ENCODE results near the gene ARRDC1. TPM values are rescaled to one million over a fixed set of nuclear protein-coding genes. Genes with fewer than 3 reads are reported as not detected.

Gene ARRDC1
- total RNA-seq, 2 experiments from 2014 or later = 29.0 TPM

DNA sequence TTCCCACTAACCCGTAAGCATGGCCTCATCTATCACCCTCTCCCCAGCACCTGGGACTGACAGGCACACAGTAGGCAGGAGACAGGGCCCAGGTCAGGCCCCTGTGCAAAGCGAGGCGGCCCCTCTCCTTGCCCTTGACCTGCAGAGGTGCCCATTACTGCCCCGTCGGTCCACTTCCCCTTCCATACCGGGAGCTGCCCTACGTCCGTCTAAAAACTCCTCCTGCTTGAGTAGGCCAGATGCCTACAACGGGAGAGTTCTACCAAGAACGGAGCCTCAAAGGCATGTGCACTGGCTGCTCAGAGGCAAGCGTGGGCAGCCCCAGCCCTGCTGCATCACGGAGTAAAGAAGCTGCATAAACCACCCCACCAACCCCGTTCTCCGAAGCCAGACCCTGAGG lies 22.1 kb upstream of the ARRDC1 start:
- POLR2A ChIA-PET = no interaction called here
- H3K9me3 Mint-ChIP-seq = no peaks in the 10 kb centered on the region
- ATAC-seq (no peak), DNase-seq (no peak)
- no peaks in the 10 kb centered on the region for H3K27me3 Mint-ChIP-seq
- H3K36me3 Mint-ChIP-seq (ENCODE audit: low read depth) = peaks cover 24% of the 10 kb centered on the region
- intact Hi-C loops (cut with micrococcal nuclease) = no loop called here
- no peak overlapping the region for H3K4me3 Mint-ChIP-seq
- peaks cover 16% of the 10 kb centered on the region for H3K4me1 Mint-ChIP-seq (ENCODE audit: low read depth)
- H3K27ac Mint-ChIP-seq = no peak overlapping the region
- TF ChIP-seq, protein P1, sequence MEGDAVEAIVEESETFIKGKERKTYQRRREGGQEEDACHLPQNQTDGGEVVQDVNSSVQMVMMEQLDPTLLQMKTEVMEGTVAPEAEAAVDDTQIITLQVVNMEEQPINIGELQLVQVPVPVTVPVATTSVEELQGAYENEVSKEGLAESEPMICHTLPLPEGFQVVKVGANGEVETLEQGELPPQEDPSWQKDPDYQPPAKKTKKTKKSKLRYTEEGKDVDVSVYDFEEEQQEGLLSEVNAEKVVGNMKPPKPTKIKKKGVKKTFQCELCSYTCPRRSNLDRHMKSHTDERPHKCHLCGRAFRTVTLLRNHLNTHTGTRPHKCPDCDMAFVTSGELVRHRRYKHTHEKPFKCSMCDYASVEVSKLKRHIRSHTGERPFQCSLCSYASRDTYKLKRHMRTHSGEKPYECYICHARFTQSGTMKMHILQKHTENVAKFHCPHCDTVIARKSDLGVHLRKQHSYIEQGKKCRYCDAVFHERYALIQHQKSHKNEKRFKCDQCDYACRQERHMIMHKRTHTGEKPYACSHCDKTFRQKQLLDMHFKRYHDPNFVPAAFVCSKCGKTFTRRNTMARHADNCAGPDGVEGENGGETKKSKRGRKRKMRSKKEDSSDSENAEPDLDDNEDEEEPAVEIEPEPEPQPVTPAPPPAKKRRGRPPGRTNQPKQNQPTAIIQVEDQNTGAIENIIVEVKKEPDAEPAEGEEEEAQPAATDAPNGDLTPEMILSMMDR (IDR thresholded peaks at IDR 0.05) = no peak
- CTCF ChIA-PET = no interaction called here

DNA sequence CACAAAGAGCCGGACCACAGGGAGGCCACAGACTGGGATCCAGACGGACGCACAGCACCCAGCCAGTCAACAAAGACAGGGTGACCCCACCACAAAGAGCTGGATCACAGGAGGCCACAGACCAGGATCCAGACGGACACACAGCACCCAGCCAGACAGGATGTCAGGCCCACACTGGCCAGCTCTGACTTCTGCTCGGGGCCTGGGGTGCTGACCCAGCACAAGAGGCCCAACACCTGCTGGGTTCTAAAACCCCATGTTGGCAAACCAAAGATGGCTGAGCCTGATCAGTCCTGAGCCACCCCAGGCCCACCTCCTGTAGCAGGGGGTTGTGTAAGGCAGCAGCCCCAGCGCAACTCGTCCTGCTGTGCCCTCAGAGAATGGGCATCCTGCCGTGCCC lies 21.5 kb upstream of the ARRDC1 start:
- Mint-ChIP-seq H3K4me1 (ENCODE audit: low read depth) (peaks cover 21% of the 10 kb centered on the region), H3K36me3 (ENCODE audit: low read depth) (peaks cover 27% of the 10 kb centered on the region), H3K9me3 (no peaks in the 10 kb centered on the region), H3K27me3 (no peaks in the 10 kb centered on the region), H3K4me3 (no peak overlapping the region), H3K27ac (no peak overlapping the region)
- TF ChIP-seq, protein P1 (IDR thresholded peaks at IDR 0.05) = no peak
- intact Hi-C loops (cut with micrococcal nuclease) = no loop called here
- CTCF ChIA-PET = no interaction called here
- ATAC-seq (no peak), DNase-seq (no peak)
- POLR2A ChIA-PET = no interaction called here

DNA sequence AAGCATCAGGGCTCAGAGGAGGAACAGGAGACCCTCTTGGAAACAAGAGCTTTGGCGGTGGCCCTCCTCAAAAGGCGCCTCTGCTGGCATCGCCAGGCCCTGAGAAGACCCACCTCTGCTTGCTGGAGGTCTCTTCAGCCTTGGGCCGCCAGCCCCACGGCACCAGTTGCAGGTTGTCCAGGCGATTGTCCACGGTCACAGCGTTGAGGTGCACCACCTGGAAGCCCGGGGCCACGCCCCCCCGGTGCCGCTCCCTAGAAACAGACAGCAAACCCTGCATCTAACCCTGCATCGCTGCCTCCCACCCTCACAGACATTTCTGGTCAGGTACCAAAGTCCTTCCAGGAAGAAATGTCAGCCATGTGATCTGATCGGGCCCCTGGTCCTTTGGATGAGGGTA lies 18.6 kb upstream of the ARRDC1 start:
- ATAC-seq (no peak), DNase-seq (no peak)
- POLR2A ChIA-PET = interaction anchor here (0.7 to 5.0 kb wide), 2 partner anchors 7 to 12 kb away, joined by 4 to 33 read pairs; partner anchors contain the start of gene DPH7
- TF ChIP-seq, protein P1 (IDR thresholded peaks at IDR 0.05) = no peak
- H3K4me1 Mint-ChIP-seq (ENCODE audit: low read depth) = peaks cover 23% of the 10 kb centered on the region
- CTCF ChIA-PET = interaction anchor here (1.4 to 2.6 kb wide), 3 partner anchors 7 to 35 kb away, joined by 4 to 20 read pairs (median 13); partner anchors contain the start of gene DPH7
- no peak overlapping the region for H3K27ac Mint-ChIP-seq
- H3K9me3 Mint-ChIP-seq = no peaks in the 10 kb centered on the region
- intact Hi-C loops (cut with micrococcal nuclease) = no loop called here
- no peaks in the 10 kb centered on the region for H3K27me3 Mint-ChIP-seq
- peaks cover 28% of the 10 kb centered on the region for H3K36me3 Mint-ChIP-seq (ENCODE audit: low read depth)
- no peak overlapping the region for H3K4me3 Mint-ChIP-seq

DNA sequence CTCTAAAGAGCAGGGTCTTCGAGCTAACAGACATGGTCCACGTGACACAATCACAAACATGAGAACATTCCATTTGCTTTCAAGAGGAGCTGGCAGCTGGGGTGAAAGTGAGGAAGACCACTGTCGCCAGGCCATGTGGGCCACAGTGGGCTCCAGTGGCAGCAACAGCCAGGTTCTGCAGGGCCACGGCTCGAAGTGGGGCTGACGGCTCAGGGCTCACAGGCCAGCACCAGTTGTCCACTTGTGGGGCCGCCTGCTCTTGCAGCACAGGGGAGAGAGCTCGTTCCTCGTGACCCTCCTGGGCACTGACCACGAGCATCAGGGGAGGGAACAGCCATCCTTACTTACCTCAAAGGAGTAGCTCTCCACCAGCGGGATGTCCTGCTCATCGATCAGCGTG lies 17.2 kb upstream of the ARRDC1 start:
- Mint-ChIP-seq H3K27me3 (no peaks in the 10 kb centered on the region), H3K4me1 (ENCODE audit: low read depth) (peaks cover 26% of the 10 kb centered on the region), H3K36me3 (ENCODE audit: low read depth) (peaks cover 25% of the 10 kb centered on the region), H3K4me3 (peak overlapping the region; percentile 84), H3K27ac (no peak overlapping the region), H3K9me3 (no peaks in the 10 kb centered on the region)
- TF ChIP-seq, protein P1 (IDR thresholded peaks at IDR 0.05) = no peak
- no peak for DNase-seq
- no peak for ATAC-seq
- CTCF ChIA-PET = interaction anchor here (1.3 to 2.6 kb wide), 4 partner anchors 9 to 36 kb away, joined by 3 to 20 read pairs (median 8); partner anchors contain the start of gene DPH7
- POLR2A ChIA-PET = interaction anchor here (0.9 to 5.0 kb wide), 5 partner anchors 9 to 39 kb away, joined by 3 to 33 read pairs (median 4); partner anchors contain the start of genes DPH7, EHMT1 and MRPL41
- intact Hi-C loops (cut with micrococcal nuclease) = no loop called here

DNA sequence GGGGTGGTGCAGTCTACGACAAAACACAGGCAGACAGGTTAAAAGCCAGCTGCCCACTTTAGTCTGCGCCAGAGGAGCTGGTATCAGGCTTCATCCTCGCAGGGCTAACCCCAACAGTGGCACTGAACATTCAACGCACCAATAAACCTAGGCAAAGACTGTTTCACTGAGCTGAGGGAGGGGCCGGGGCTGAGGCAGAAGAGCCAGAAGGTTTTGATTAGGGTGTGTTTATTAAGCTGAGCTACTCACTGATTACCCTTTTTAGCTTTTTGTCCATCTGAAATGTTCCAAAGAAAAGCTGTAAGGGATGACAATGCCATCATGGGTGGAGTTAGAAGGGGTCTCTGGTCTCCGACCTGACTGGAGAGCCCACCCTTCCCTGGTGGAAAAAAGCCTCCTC lies 16.6 kb upstream of the ARRDC1 start:
- intact Hi-C loops (cut with micrococcal nuclease) = no loop called here

More for the DNA sequence above, 16.6 kb upstream of the ARRDC1 start:
- H3K4me1 Mint-ChIP-seq (ENCODE audit: low read depth) = peaks cover 26% of the 10 kb centered on the region
- CTCF ChIA-PET = interaction anchor here (1.3 to 2.6 kb wide), 3 partner anchors 10 to 31 kb away, joined by 3 to 20 read pairs (median 13); partner anchors contain the start of gene DPH7
- peaks cover 25% of the 10 kb centered on the region for H3K36me3 Mint-ChIP-seq (ENCODE audit: low read depth)
- TF ChIP-seq, protein P1 (IDR thresholded peaks at IDR 0.05) = no peak
- ATAC-seq (no peak), DNase-seq (no peak)
- no peak overlapping the region for H3K27ac Mint-ChIP-seq
- H3K27me3 Mint-ChIP-seq = no peaks in the 10 kb centered on the region
- H3K9me3 Mint-ChIP-seq = no peaks in the 10 kb centered on the region
- POLR2A ChIA-PET = interaction anchor here (0.9 to 5.0 kb wide), 5 partner anchors 9 to 38 kb away, joined by 3 to 33 read pairs (median 4); partner anchors contain the start of genes DPH7, EHMT1 and MRPL41
- peak overlapping the region; percentile 84 for H3K4me3 Mint-ChIP-seq
